ENCODE data around the gene NANS.

DNA sequence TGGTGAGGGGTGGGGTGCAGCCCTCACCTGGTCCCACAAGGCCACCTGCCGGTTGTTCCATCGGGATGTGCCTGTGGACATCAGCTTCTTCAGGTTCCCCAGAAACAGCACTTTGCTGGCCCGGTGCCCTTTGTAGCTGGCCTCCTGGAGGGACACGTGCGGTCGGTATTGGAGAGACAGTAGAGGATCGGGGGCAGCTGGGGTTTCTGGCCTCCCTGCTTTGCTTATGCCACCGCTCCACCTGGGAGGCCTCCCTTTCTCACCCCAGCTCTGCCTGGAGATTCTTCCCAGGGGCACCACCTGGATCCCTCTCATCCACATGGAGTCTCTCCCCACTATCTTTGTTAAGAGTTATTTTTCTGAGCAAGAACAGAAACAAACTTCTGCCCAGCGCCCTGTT lies 75.6 kb downstream of the NANS start:
- TF ChIP-seq, protein P1, sequence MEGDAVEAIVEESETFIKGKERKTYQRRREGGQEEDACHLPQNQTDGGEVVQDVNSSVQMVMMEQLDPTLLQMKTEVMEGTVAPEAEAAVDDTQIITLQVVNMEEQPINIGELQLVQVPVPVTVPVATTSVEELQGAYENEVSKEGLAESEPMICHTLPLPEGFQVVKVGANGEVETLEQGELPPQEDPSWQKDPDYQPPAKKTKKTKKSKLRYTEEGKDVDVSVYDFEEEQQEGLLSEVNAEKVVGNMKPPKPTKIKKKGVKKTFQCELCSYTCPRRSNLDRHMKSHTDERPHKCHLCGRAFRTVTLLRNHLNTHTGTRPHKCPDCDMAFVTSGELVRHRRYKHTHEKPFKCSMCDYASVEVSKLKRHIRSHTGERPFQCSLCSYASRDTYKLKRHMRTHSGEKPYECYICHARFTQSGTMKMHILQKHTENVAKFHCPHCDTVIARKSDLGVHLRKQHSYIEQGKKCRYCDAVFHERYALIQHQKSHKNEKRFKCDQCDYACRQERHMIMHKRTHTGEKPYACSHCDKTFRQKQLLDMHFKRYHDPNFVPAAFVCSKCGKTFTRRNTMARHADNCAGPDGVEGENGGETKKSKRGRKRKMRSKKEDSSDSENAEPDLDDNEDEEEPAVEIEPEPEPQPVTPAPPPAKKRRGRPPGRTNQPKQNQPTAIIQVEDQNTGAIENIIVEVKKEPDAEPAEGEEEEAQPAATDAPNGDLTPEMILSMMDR (IDR thresholded peaks at IDR 0.05; ENCODE audit: poor library complexity, severe bottlenecking) = no peak
- no peak for TF ChIP-seq EZH2 (IDR thresholded peaks at IDR 0.05; ENCODE audit: borderline replicate concordance, insufficient read depth, low read length, poor library complexity, severe bottlenecking)
- TF ChIP-seq EP300 (conservative IDR thresholded peaks at IDR 0.05; ENCODE audit: poor library complexity, severe bottlenecking) = no peak
